ENCODE data around the gene KIAA1755.

KIAA1755 gene

GRCh38 chr20:38167328-38167850 is 93.1 kb downstream of the KIAA1755 start:
- H3K36me3 ChIP-seq (ENCODE audit: control insufficient read depth, low read length): no peaks in the 10 kb centered on the region
- no peaks in the 10 kb centered on the region for H3K9me3 ChIP-seq (ENCODE audit: control insufficient read depth, insufficient read depth, low read length)
- H3K4me1 ChIP-seq (ENCODE audit: control insufficient read depth, low read length): no peaks in the 10 kb centered on the region; the same call in 1 of the 2 replicates
- H3K4me2 ChIP-seq (ENCODE audit: low read length): no peak overlapping the region
- TF ChIP-seq CTCF (IDR thresholded peaks at IDR 0.05; ENCODE audit: low read depth, low read length, poor library complexity, severe bottlenecking) (no peak), EZH2phosphoT487 (IDR thresholded peaks at IDR 0.05; ENCODE audit: borderline replicate concordance, low read length) (no peak)
- H3K9me2 ChIP-seq (replicated peaks; ENCODE audit: control insufficient read depth, low read length): no peaks in the 10 kb centered on the region
- H4K20me1 ChIP-seq (ENCODE audit: control insufficient read depth, insufficient read depth, low read depth, low read length): no peaks in the 10 kb centered on the region
- no peak overlapping the region for H3K27ac ChIP-seq (ENCODE audit: low read depth, low read length)
- H3K4me3 ChIP-seq (ENCODE audit: low read length): no peak overlapping the region
- H3F3A ChIP-seq (ENCODE audit: control insufficient read depth, insufficient read depth): no peaks in the 10 kb centered on the region
- 0 out of 2 replicates have a peak, but pooled peaks cover 5% of the 10 kb centered on the region for H3K27me3 ChIP-seq (ENCODE audit: control insufficient read depth, low read length)
- no peaks in the 10 kb centered on the region for H3K79me2 ChIP-seq (ENCODE audit: control insufficient read depth, low read length)

GRCh38 chr20:38166703-38167233 is 93.8 kb downstream of the KIAA1755 start:
- no peaks in the 10 kb centered on the region for H4K20me1 ChIP-seq (ENCODE audit: control insufficient read depth, insufficient read depth, low read depth, low read length)
- no peaks in the 10 kb centered on the region for H3K9me3 ChIP-seq (ENCODE audit: control insufficient read depth, insufficient read depth, low read length)
- no peak overlapping the region for H3K4me2 ChIP-seq (ENCODE audit: low read length)
- TF ChIP-seq CTCF (IDR thresholded peaks at IDR 0.05; ENCODE audit: low read depth, low read length, poor library complexity, severe bottlenecking) (no peak), EZH2phosphoT487 (IDR thresholded peaks at IDR 0.05; ENCODE audit: borderline replicate concordance, low read length) (no peak)
- no peak overlapping the region for H3K27ac ChIP-seq (ENCODE audit: low read depth, low read length)
- no peaks in the 10 kb centered on the region for H3F3A ChIP-seq (ENCODE audit: control insufficient read depth, insufficient read depth)
- H3K27me3 ChIP-seq (ENCODE audit: control insufficient read depth, low read length): 0 out of 2 replicates have a peak, but pooled peaks cover 4% of the 10 kb centered on the region
- H3K4me1 ChIP-seq (ENCODE audit: control insufficient read depth, low read length): no peaks in the 10 kb centered on the region; the same call in 1 of the 2 replicates
- H3K9me2 ChIP-seq (replicated peaks; ENCODE audit: control insufficient read depth, low read length): no peaks in the 10 kb centered on the region
- no peaks in the 10 kb centered on the region for H3K79me2 ChIP-seq (ENCODE audit: control insufficient read depth, low read length)
- H3K36me3 ChIP-seq (ENCODE audit: control insufficient read depth, low read length): no peaks in the 10 kb centered on the region
- no peak overlapping the region for H3K4me3 ChIP-seq (ENCODE audit: low read length)

GRCh38 chr20:38165966-38166702 is 94.4 kb downstream of the KIAA1755 start:
- Histone ChIP-seq H3K4me3 (ENCODE audit: low read length) (no peak overlapping the region), H3K9me3 (ENCODE audit: control insufficient read depth, insufficient read depth, low read length) (no peaks in the 10 kb centered on the region), H3K27me3 (ENCODE audit: control insufficient read depth, low read length) (no peaks in the 10 kb centered on the region), H3K4me2 (ENCODE audit: low read length) (no peak overlapping the region), H3K4me1 (ENCODE audit: control insufficient read depth, low read length) (no peaks in the 10 kb centered on the region; the same call in 1 of the 2 replicates), H4K20me1 (ENCODE audit: control insufficient read depth, insufficient read depth, low read depth, low read length) (no peaks in the 10 kb centered on the region), H3K9me2 (replicated peaks; ENCODE audit: control insufficient read depth, low read length) (no peaks in the 10 kb centered on the region), H3K79me2 (ENCODE audit: control insufficient read depth, low read length) (no peaks in the 10 kb centered on the region), H3K27ac (ENCODE audit: low read depth, low read length) (no peak overlapping the region), H3F3A (ENCODE audit: control insufficient read depth, insufficient read depth) (no peaks in the 10 kb centered on the region), H3K36me3 (ENCODE audit: control insufficient read depth, low read length) (no peaks in the 10 kb centered on the region)
- TF ChIP-seq EZH2phosphoT487 (IDR thresholded peaks at IDR 0.05; ENCODE audit: borderline replicate concordance, low read length): no peak
- no peak for TF ChIP-seq CTCF (IDR thresholded peaks at IDR 0.05; ENCODE audit: low read depth, low read length, poor library complexity, severe bottlenecking)

Measured in DOHH2 (cell line).